Keratinocyte (primary cell): ENCODE data around the gene MOB3B. TPM values are rescaled to one million over a fixed set of nuclear protein-coding genes. Genes with fewer than 3 reads are reported as not detected.

Experiments used
- DNase-seq: peaks from one replicate; pipeline ENCODE4 v3.0.0-alpha.2; 2011; ENCODE audit warnings: low read depth, missing footprints, low spot score
- FAIRE-seq: peaks from 2 replicates; lab custom pipeline; 2011; peaks lifted over from hg19 to GRCh38; lab: Jason Lieb, UNC
- H2AFZ ChIP-seq: 2 replicates; pipeline ENCODE4 v1.6.0; 2012; ENCODE audit warnings: low read length, control low read depth, inconsistent platforms; ENCODE audit not compliant: control insufficient read depth
- H3K27ac ChIP-seq: 2 replicates; pipeline ENCODE4 v1.5.1; 2011; ENCODE audit warnings: low read length; ENCODE audit not compliant: control insufficient read depth, insufficient read depth
- H3K27me3 ChIP-seq: 3 replicates; pipeline ENCODE4 v1.6.0; 2011; ENCODE audit warnings: low read length; ENCODE audit not compliant: control insufficient read depth, insufficient read depth; ENCODE audit errors: extremely low read depth
- H3K36me3 ChIP-seq, 2 experiments: 2 replicates in 1 of 2; 3 replicates in 1 of 2; pipeline ENCODE4 v1.5.1; 2011; ENCODE audit warnings: low read length in 2 of 2, mild to moderate bottlenecking in 1 of 2; ENCODE audit not compliant: control insufficient read depth in 2 of 2, insufficient read depth in 2 of 2; ENCODE audit errors: extremely low read depth in 1 of 2
- H3K4me1 ChIP-seq: 3 replicates; pipeline ENCODE4 v1.5.1; 2011; ENCODE audit warnings: low read length; ENCODE audit not compliant: control insufficient read depth, insufficient read depth; ENCODE audit errors: extremely low read depth
- H3K4me2 ChIP-seq: 3 replicates; pipeline ENCODE4 v1.6.0; 2011; ENCODE audit warnings: low read depth, low read length; ENCODE audit not compliant: control insufficient read depth, insufficient read depth; ENCODE audit errors: extremely low read depth
- H3K4me3 ChIP-seq, 3 experiments: fragments of 200-600 bp in 1 of 3; sonication (generic) in 1 of 3; 2 replicates in 2 of 3; 3 replicates in 1 of 3; pipeline ENCODE4 v1.5.1; 2011 to 2016; ENCODE audit warnings: low read length in 3 of 3, mild to moderate bottlenecking in 3 of 3, control low read depth in 2 of 3, inconsistent platforms in 1 of 3, low read depth in 1 of 3, mixed read lengths in 1 of 3, mixed run types in 1 of 3, moderate library complexity in 1 of 3; ENCODE audit not compliant: control insufficient read depth in 2 of 3, insufficient read depth in 2 of 3; ENCODE audit errors: extremely low read depth in 1 of 3
- H3K79me2 ChIP-seq: 2 replicates; pipeline ENCODE4 v1.6.0; 2012; ENCODE audit warnings: low read length; ENCODE audit not compliant: control insufficient read depth, insufficient read depth
- H3K9ac ChIP-seq: 3 replicates; pipeline ENCODE4 v1.6.0; 2011; ENCODE audit warnings: low read length; ENCODE audit not compliant: control insufficient read depth, insufficient read depth; ENCODE audit errors: extremely low read depth
- H3K9me1 ChIP-seq: 3 replicates; pipeline ENCODE4 v1.6.0; 2011; ENCODE audit warnings: low read length; ENCODE audit not compliant: control insufficient read depth, insufficient read depth; ENCODE audit errors: extremely low read depth
- H3K9me3 ChIP-seq: 2 replicates; pipeline ENCODE4 v1.5.1; 2012; ENCODE audit warnings: low read depth, low read length; ENCODE audit not compliant: control insufficient read depth
- H4K20me1 ChIP-seq: 3 replicates; pipeline ENCODE4 v1.6.0; 2011; ENCODE audit warnings: low read length; ENCODE audit not compliant: control insufficient read depth, insufficient read depth; ENCODE audit errors: extremely low read depth
- EZH2 ChIP-seq: IDR thresholded peaks from one replicate; pipeline ENCODE4 v1.6.1; 2012; ENCODE audit warnings: inconsistent platforms, mild to moderate bottlenecking, low read length, moderate library complexity
- dilution Hi-C: fragments of 300-500 bp; cut with MboI; formaldehyde crosslinking; loops from one replicate; pipeline ENCODE4 v1.7.0; 2020; ENCODE audit warnings: low sequenced_read_pairs; ENCODE audit not compliant: extremely low pct_ligation_motif_present
- polyA plus RNA-seq, 5 experiments: library from polyadenylated mRNA; depleted of rRNA in 3 of 5; stranded (reverse) in 3 of 5; stranded (forward) in 1 of 5; unstranded in 1 of 5; fragments of >200 nt; gene quantifications; 1 replicate in 1 of 5; 2 replicates in 3 of 5; 3 replicates in 1 of 5; pipeline versions ENCODE4 v1.2.1 to v1.2.3, GENCODE V29; 2011 to 2012; ENCODE audit warnings: missing spikeins in 2 of 5, low read depth in 1 of 5, low replicate concordance in 1 of 5
- TF ChIP-seq, protein P1 (sequence below), 3 experiments: IDR thresholded peaks in 1 of 3; conservative IDR thresholded peaks in 1 of 3; optimal IDR thresholded peaks in 1 of 3; 2 replicates in 2 of 3; 3 replicates in 1 of 3; pipeline versions ENCODE3 to v1.5.1; 2011; ENCODE audit warnings: low read length in 3 of 3, mild to moderate bottlenecking in 3 of 3, moderate library complexity in 2 of 3, control low read depth in 1 of 3, inconsistent platforms in 1 of 3; ENCODE audit not compliant: insufficient read depth in 2 of 3; ENCODE audit errors: extremely low read depth in 1 of 3

The MOB3B gene
- polyA plus RNA-seq, 1 donor (not counting 4 experiments of a cell fraction or from before 2014, with no cell fraction given): 35.3 TPM

DNA sequence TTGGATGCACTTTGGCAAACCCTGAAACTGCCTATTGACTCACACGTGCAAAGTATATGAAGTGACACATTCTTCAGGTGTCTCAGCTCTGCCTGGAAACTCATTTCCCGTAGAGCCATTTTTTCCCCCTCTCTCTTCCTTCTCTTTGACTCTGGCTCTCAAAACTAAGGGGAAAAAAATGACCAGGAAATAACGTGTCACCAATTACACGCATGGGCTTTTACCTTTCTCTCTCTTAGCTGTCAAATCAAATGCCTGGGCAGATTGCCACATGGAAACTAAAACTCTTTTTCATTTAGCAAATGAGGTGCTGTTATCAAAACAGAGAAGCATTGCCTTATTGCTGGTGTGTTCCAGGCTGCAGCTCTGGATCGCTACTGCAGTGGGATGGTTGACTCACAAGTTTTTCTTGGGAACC lies 23.9 kb downstream of the MOB3B start:
- DNase-seq: no peak
- FAIRE-seq: peak; percentile 95
- H3K4me2 ChIP-seq: peak overlapping the region; percentile 77
- H3K4me1 ChIP-seq: peaks cover 34% of the 10 kb centered on the region
- no peaks in the 10 kb centered on the region for H4K20me1 ChIP-seq
- peak overlapping the region; percentile 10 for H2AFZ ChIP-seq
- peak overlapping the region in 2 of 3 experiments; percentile 12 to 54 for H3K4me3 ChIP-seq
- H3K27ac ChIP-seq: peak overlapping the region; percentile 81
- no peaks in the 10 kb centered on the region for H3K9me1 ChIP-seq
- H3K79me2 ChIP-seq: peaks cover 50% of the 10 kb centered on the region
- dilution Hi-C loops: no loop called here
- H3K9me3 ChIP-seq: no peaks in the 10 kb centered on the region
- H3K27me3 ChIP-seq: no peaks in the 10 kb centered on the region
- peak overlapping the region; percentile 51 for H3K9ac ChIP-seq
- TF ChIP-seq, protein P1, sequence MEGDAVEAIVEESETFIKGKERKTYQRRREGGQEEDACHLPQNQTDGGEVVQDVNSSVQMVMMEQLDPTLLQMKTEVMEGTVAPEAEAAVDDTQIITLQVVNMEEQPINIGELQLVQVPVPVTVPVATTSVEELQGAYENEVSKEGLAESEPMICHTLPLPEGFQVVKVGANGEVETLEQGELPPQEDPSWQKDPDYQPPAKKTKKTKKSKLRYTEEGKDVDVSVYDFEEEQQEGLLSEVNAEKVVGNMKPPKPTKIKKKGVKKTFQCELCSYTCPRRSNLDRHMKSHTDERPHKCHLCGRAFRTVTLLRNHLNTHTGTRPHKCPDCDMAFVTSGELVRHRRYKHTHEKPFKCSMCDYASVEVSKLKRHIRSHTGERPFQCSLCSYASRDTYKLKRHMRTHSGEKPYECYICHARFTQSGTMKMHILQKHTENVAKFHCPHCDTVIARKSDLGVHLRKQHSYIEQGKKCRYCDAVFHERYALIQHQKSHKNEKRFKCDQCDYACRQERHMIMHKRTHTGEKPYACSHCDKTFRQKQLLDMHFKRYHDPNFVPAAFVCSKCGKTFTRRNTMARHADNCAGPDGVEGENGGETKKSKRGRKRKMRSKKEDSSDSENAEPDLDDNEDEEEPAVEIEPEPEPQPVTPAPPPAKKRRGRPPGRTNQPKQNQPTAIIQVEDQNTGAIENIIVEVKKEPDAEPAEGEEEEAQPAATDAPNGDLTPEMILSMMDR (optimal IDR thresholded peaks at IDR 0.05 in 1 of 3, IDR thresholded peaks at IDR 0.05 in 1 of 3, conservative IDR thresholded peaks at IDR 0.05 in 1 of 3; ENCODE audit: extremely low read depth in 1 of 3, insufficient read depth in 2 of 3, low read length in 3 of 3): no peak
- TF ChIP-seq EZH2: no peak
- H3K36me3 ChIP-seq: peaks cover 0 to 15% of the 10 kb centered on the region in 2 experiments

DNA sequence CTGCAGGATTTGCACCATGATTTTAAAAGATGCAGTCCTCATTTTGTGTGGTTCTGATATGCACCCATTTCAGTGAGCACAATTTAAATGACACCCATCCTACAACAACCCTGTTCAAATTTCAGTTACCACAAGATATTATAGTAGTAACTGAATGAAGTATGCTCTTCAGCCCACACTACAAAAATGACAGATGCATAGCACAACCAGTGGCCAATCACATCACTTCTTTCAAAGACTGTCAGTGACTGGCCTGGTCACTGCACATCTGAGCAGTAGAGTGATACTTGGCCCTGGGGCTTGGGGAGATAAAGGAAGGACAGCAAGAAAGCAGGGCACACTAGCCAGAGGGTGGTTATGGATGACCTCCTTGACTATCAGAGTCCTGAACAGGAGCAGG lies 25.4 kb downstream of the MOB3B start:
- no peaks in the 10 kb centered on the region for H4K20me1 ChIP-seq
- TF ChIP-seq, protein P1 (optimal IDR thresholded peaks at IDR 0.05 in 1 of 3, IDR thresholded peaks at IDR 0.05 in 1 of 3, conservative IDR thresholded peaks at IDR 0.05 in 1 of 3; ENCODE audit: extremely low read depth in 1 of 3, insufficient read depth in 2 of 3, low read length in 3 of 3): no peak
- no peak for TF ChIP-seq EZH2
- H3K9ac ChIP-seq: no peak overlapping the region
- no peak overlapping the region for H2AFZ ChIP-seq
- no peak overlapping the region for H3K4me3 ChIP-seq
- peaks cover 0 to 15% of the 10 kb centered on the region in 2 experiments for H3K36me3 ChIP-seq
- H3K27ac ChIP-seq: no peak overlapping the region
- FAIRE-seq: no peak
- H3K9me1 ChIP-seq: no peaks in the 10 kb centered on the region
- no peak for DNase-seq
- no peak overlapping the region for H3K4me2 ChIP-seq
- no peaks in the 10 kb centered on the region for H3K27me3 ChIP-seq
- H3K9me3 ChIP-seq: no peaks in the 10 kb centered on the region
- peaks cover 42% of the 10 kb centered on the region for H3K4me1 ChIP-seq
- dilution Hi-C loops: no loop called here
- peaks cover 52% of the 10 kb centered on the region for H3K79me2 ChIP-seq
